HepG2 (cell line): ENCODE measurements around the gene TRMT10C. TPM values are rescaled to one million over a fixed set of nuclear protein-coding genes. Genes with fewer than 3 reads are reported as not detected.

ENCODE experiments used
- ATAC-seq: fragments of 200-7000 bp; cut with Tn5 transposase; 3 replicates; pipeline ENCODE4 v1.9.1; 2020; ENCODE audit warnings: mild to moderate bottlenecking, moderate library complexity
- BruUV-seq: library from RNA; stranded (reverse); fragments of 400-500 nt; replicated peaks from 2 replicates; lab custom pipeline; 2021; lab: Mats Ljungman, UMichigan
- CTCF ChIA-PET: fragments of 300-600 bp; formaldehyde crosslinking; extraction: SDS; loops from one replicate; lab custom pipeline; 2021; ENCODE audit warnings: low total read pairs, inconsistent platforms, low intra/inter-chr PET ratio; lab: Yijun Ruan, JAX
- POLR2A ChIA-PET: fragments of 350-600 bp; sonication (Branson Sonifier 250); formaldehyde crosslinking; loops from one replicate; lab custom pipeline; 2020; ENCODE audit warnings: antibody characterized with exemption, inconsistent platforms; lab: Yijun Ruan, JAX
- DNase-seq: peaks from one replicate; pipeline ENCODE4 v3.0.0-alpha.2; 2015; ENCODE audit warnings: low spot score
- FAIRE-seq: peaks from 3 replicates; lab custom pipeline; 2011; peaks lifted over from hg19 to GRCh38; lab: Jason Lieb, UNC
- H2AFZ ChIP-seq: one replicate; pipeline ENCODE4 v1.6.1; 2011; ENCODE audit warnings: low read length, inconsistent platforms
- H3K27ac ChIP-seq: fragments of 300-600 bp; 3 replicates; pipeline ENCODE4 v1.8.0; 2011; ENCODE audit warnings: mixed run types, mild to moderate bottlenecking, mixed read lengths, low read length, inconsistent platforms; ENCODE audit not compliant: insufficient read depth; ENCODE audit errors: extremely low read length
- H3K27me3 ChIP-seq, 2 experiments: fragments of 200-600 bp in 1 of 2; 2 replicates in 1 of 2; 3 replicates in 1 of 2; pipeline versions ENCODE4 v1.6.0 to v1.8.0; 2011; ENCODE audit warnings: low read length in 2 of 2, mild to moderate bottlenecking in 2 of 2, moderate library complexity in 2 of 2, inconsistent platforms in 1 of 2; ENCODE audit not compliant: insufficient read depth in 2 of 2, control insufficient read depth in 1 of 2
- H3K36me3 ChIP-seq, 2 experiments: fragments of 200-600 bp in 1 of 2; replicated peaks in 1 of 2; 2 replicates in 1 of 2; 3 replicates in 1 of 2; pipeline versions ENCODE4 v1.5.1 to v1.8.0; 2011; ENCODE audit warnings: low read length in 2 of 2, inconsistent platforms in 1 of 2; ENCODE audit not compliant: insufficient read depth in 2 of 2, control insufficient read depth in 1 of 2
- H3K4me1 ChIP-seq: 2 replicates; pipeline ENCODE4 v1.5.1; 2012; ENCODE audit warnings: low read length, inconsistent platforms; ENCODE audit not compliant: insufficient read depth
- H3K4me2 ChIP-seq: 2 replicates; pipeline ENCODE4 v1.6.0; 2011; ENCODE audit warnings: low read depth, low read length, inconsistent platforms
- H3K4me3 ChIP-seq, 3 experiments: fragments of 200-600 bp in 1 of 3; sonication (generic), shearing (Covaris generic) in 1 of 3; replicated peaks in 1 of 3; 2 replicates each; pipeline ENCODE4 v1.5.1; 2011 to 2016; ENCODE audit warnings: low read length in 3 of 3, inconsistent platforms in 2 of 3, low read depth in 2 of 3, mild to moderate bottlenecking in 2 of 3, control low read depth in 1 of 3, mixed read lengths in 1 of 3; ENCODE audit not compliant: insufficient read depth in 1 of 3
- H3K79me2 ChIP-seq: one replicate; pipeline ENCODE4 v1.6.1; 2011; ENCODE audit warnings: low read length, inconsistent platforms; ENCODE audit not compliant: insufficient read depth
- H3K9ac ChIP-seq: 2 replicates; pipeline ENCODE4 v1.6.0; 2011; ENCODE audit warnings: mild to moderate bottlenecking, low read depth, low read length, inconsistent platforms; ENCODE audit not compliant: insufficient read depth
- H3K9me3 ChIP-seq: 2 replicates; pipeline ENCODE4 v1.5.1; 2012; ENCODE audit warnings: mild to moderate bottlenecking, low read length
- H4K20me1 ChIP-seq: 2 replicates; pipeline ENCODE4 v1.6.0; 2011; ENCODE audit warnings: inconsistent platforms, mild to moderate bottlenecking, low read length, moderate library complexity; ENCODE audit not compliant: insufficient read depth
- ETS1 ChIP-seq: sonication (generic); formaldehyde crosslinking; IDR thresholded peaks from 2 replicates; pipeline ENCODE4 v1.4.0; 2020; ENCODE audit warnings: missing genetic modification reagents
- FOSL2 ChIP-seq: sonication (generic); formaldehyde crosslinking; IDR thresholded peaks from 2 replicates; pipeline ENCODE4 v1.4.0; 2020; ENCODE audit warnings: missing genetic modification reagents
- PRDM10 ChIP-seq: sonication (generic); formaldehyde crosslinking; IDR thresholded peaks from 2 replicates; pipeline ENCODE4 v1.4.0; 2020; ENCODE audit warnings: low read depth, missing genetic modification reagents
- PRDM15 ChIP-seq: sonication (generic); formaldehyde crosslinking; IDR thresholded peaks from 2 replicates; pipeline ENCODE4 v1.4.0; 2020; ENCODE audit warnings: missing genetic modification reagents
- SAP130 ChIP-seq: IDR thresholded peaks from 2 replicates; pipeline ENCODE4 v1.6.1; 2016; ENCODE audit warnings: low read depth
- SP140L ChIP-seq: sonication (generic); formaldehyde crosslinking; IDR thresholded peaks from 2 replicates; pipeline ENCODE4 v1.4.0; 2020; ENCODE audit warnings: missing genetic modification reagents, borderline replicate concordance
- ZNF644 ChIP-seq: IDR thresholded peaks from 2 replicates; pipeline ENCODE4 v1.6.1; 2016; ENCODE audit warnings: low read depth
- WGBS: methylation state at CpG from one replicate; pipeline ENCODE4 v1.1.6; 2017; ENCODE audit warnings: low lambda C conversion rate; 5-methylcytosine and 5-hydroxymethylcytosine counted together
- in situ Hi-C: cut with HindIII; loops from 2 replicates; pipeline ENCODE4 v1.10.0; 2017; ENCODE audit warnings: low pct_unique_long_range_greater_than_20kb; ENCODE audit not compliant: extremely low pct_ligation_motif_present
- intact Hi-C: fragments of 100-400 bp; cut with micrococcal nuclease; formaldehyde crosslinking; loops from one replicate; pipeline ENCODE4 v1.10.0; 2022; ENCODE audit not compliant: unreplicated experiment
- polyA plus RNA-seq, 8 experiments: library from polyadenylated mRNA; depleted of rRNA in 3 of 8; stranded (reverse) in 7 of 8; unstranded in 1 of 8; fragments of >200 nt; fragmentation: Illumina TruSeq in 4 of 8; extraction: Trizol in 4 of 8; gene quantifications; 2 replicates each; pipeline versions ENCODE4 v1.2.1 to v1.2.3, GENCODE V29; 2011 to 2016; ENCODE audit warnings: low read depth in 4 of 8, missing spikeins in 1 of 8, mixed read lengths in 1 of 8; ENCODE audit not compliant: insufficient read depth in 1 of 8
- total RNA-seq, 5 experiments: library from RNA; depleted of rRNA; stranded (reverse); fragments of >200 nt; fragmentation: Illumina TruSeq; extraction: Trizol; gene quantifications; 2 replicates each; pipeline ENCODE4 v1.2.3, GENCODE V29; 2016; ENCODE audit warnings: low read depth in 1 of 5
- TF ChIP-seq, protein P1 (sequence below): sonication (generic); formaldehyde crosslinking; IDR thresholded peaks from 2 replicates; pipeline ENCODE4 v1.8.0; 2022; ENCODE audit warnings: mild to moderate bottlenecking, missing genetic modification reagents, moderate library complexity

TRMT10C gene
- total and polyA plus RNA-seq, 2 of the 13 experiments (the other 11 are each of a cell fraction or from before 2014, with no cell fraction given), result 10.8 to 39.2 TPM

DNA sequence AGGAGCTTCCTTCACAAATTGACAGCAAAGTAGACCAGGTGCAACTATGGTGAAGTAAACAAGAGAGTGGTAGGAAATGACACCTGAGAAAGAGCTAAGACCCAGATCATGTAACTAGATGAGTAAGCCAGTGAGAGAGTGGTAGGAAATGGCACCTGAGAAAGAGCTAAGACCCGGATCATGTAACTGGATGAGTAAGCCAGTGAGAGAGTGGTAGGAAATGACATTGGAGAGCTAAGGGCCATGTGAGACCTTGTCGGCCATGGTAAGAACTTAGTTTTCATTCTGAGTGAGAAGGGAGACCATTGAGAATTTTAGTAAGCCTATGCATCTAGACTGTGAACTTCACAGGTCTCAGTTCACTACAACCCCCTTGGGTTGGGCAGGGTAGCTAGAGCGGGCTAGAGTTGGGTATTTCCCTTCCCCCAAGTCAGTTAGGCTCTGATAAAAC, 43.2 kb upstream of the TRMT10C start:
- no peak overlapping the region for H3K27ac ChIP-seq
- H3K4me3 ChIP-seq, result no peak overlapping the region; a peak in 1 of 6 replicates
- no peak overlapping the region for H3K9ac ChIP-seq
- BruUV-seq, result no TSS peak
- H3K4me1 ChIP-seq, result peaks cover 45% of the 10 kb centered on the region
- peak overlapping the region; percentile 57 for H2AFZ ChIP-seq
- TF ChIP-seq, protein P1, sequence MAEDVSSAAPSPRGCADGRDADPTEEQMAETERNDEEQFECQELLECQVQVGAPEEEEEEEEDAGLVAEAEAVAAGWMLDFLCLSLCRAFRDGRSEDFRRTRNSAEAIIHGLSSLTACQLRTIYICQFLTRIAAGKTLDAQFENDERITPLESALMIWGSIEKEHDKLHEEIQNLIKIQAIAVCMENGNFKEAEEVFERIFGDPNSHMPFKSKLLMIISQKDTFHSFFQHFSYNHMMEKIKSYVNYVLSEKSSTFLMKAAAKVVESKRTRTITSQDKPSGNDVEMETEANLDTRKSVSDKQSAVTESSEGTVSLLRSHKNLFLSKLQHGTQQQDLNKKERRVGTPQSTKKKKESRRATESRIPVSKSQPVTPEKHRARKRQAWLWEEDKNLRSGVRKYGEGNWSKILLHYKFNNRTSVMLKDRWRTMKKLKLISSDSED (CRISPR knock-in tag), result no peak
- TF ChIP-seq PRDM10 (CRISPR knock-in tag), result no peak
- TF ChIP-seq PRDM15 (CRISPR knock-in tag), result peak; percentile 76; the same call in 1 of the 2 replicates
- peak; percentile 29; the same call in 1 of the 2 replicates for TF ChIP-seq FOSL2 (CRISPR knock-in tag)
- TF ChIP-seq ZNF644, result peak; percentile 14; the same call in 1 of the 2 replicates
- TF ChIP-seq SAP130 (CRISPR knock-in tag), result peak; percentile 34; the same call in 1 of the 2 replicates
- no peak for TF ChIP-seq SP140L (CRISPR knock-in tag)
- TF ChIP-seq ETS1, result no peak
- TF ChIP-seq, all 625 proteins: peak for 4
- no peaks in the 10 kb centered on the region for H4K20me1 ChIP-seq
- H3K27me3 ChIP-seq, result no peaks in the 10 kb centered on the region
- intact Hi-C loops, result loop anchor here (10.0 kb wide), 1 partner anchor 116 kb away; no protein-coding TSS in a partner anchor
- DNase-seq (peak; percentile 29), ATAC-seq (peak; percentile 64), FAIRE-seq (no peak)
- 41% methylated on average over 3 of the region's 3 CpGs for WGBS
- no peaks in the 10 kb centered on the region for H3K79me2 ChIP-seq
- CTCF ChIA-PET, result no interaction called here
- POLR2A ChIA-PET, result interaction anchor here (1.1 to 3.6 kb wide), 4 partner anchors 30 to 56 kb away, joined by 4 to 25 read pairs (median 14); partner anchors contain the start of genes PCNP and TRMT10C
- in situ Hi-C loops, result no loop called here
- H3K36me3 ChIP-seq, result no peaks in the 10 kb centered on the region
- H3K4me2 ChIP-seq, result peak overlapping the region; percentile 59
- no peaks in the 10 kb centered on the region for H3K9me3 ChIP-seq
